ENCODE results near the gene TMEM151B.

The TMEM151B gene

DNA sequence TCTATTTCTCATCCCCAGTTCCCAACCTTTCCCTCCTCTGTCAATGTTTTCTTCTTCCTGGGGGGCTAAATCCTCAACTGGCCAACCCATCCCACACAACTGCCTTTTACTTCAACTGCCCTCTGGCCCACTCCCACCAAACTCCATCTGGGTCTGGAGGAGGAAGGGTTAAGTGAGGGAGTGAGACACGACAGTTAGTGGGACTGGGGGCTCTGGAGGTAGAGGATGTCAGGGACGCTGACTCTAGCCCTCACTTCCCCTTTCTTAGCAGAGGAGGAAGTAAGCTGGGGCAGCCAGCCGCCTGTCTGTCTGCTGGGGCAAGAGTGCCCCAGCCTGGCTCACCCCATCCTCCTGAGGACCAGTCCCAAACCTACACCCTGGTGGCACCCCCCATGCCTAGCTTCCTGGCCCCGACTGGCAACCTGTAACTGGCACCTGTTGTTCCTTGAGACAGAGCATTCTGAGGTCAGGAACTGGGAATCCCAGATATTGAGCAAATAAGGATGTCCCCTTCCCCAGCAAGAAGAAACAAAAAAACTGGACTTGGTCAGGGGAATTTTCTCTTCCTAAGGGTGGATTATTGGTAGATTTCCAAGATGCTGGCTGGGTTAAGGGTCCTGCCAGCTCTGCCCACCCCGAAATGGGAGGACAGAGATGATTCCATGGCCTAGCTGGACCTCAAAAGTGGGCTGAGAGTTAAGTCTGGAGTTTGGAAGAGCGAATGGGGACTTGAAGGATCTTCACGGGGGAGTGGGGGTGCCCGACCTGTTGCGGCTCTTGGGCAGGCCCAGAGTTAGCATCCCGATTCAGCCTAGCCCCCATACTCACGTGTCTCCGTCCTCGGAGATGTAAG lies 5.9 kb upstream of the TMEM151B start:
- no peak for DNase-seq (ENCODE audit: low spot score)

DNA sequence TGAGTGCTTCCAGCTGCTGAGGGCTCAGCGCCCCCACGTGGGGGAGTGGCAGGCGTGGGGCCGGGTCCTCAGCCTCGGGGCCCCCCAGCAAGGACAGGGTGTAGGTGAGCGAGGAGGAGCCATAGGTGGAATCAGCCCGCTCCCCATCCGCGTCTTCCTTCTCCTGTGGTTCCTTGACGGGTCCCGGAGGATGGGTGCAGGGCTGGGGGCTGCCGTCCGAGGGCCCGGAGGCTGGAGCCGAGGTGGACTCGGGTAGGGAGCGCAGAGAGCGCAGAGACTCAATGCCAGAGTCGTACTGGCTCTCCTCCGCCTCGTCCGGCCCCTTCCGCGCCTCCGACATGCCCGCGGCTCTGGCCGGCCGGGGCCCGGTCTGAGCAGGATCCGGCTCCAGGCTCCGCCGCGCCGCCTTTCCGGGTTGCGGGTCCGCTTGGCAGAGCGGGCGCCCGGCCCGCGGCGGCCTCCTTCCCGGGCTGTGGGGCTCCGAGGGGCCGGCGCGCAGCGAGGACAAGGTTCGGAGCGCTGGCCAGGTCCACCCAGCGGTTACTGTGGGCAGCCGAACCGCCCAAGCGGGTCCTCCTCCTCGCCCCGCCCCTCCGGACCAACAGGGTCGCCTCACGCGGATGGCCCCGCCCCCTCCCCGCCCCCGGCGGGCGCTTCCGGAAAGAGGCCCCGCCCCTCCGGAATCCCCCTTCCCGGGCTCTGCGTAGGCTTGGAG lies 5.1 kb upstream of the TMEM151B start, which contains the start of gene NFKBIE:
Gene NFKBIE (minus strand): TSS at position 545 of the 715 bp plus-strand sequence. CDS start 205 bp downstream, at position 340.
- DNase-seq (ENCODE audit: low spot score), result peak; percentile 96

DNA sequence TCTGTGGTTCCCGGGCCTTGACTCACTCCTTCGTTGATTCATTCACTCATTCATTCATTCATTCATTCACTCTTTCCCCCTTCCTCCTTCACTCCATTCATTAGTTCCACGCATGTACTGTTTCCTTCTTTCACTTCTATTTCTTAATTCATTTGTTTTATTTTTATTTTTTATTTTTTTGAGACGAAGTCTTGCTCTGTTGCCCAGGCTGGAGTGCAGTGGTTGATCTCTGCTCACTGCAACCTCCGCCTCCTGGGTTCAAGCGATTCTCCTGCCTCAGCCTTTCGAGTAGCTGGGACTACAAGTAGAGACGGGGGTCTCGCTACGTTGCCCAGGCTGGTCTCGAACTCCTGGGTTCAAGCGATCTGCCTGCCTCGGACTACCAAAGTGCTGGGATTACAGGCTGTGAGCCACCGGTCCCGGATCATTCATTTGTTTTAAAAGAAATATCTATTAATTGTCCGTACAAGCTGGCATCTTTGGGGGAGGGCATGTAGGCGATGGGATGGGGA lies 4.5 kb upstream of the TMEM151B start:
- no peak for DNase-seq (ENCODE audit: low spot score)

DNA sequence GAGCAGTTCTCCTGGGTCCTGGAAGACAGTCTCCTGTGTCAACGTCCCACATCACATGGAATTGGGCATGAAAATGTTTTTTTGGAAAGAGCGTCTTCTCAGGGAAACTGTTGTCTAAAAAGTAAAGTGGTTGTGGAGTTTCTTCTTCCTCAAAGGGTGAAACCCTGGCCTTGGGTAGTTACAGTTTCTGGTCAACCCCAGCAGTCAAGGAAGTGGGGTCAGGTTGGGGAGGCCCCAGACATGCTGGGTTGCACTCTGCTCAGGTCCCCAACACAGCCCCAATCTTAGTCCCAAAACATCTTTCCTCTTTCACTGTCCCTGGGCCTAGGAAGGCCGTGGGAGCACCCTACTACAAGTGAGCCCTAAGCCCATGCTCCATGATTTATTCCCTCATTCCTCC lies 3.9 kb upstream of the TMEM151B start:
- no peak for DNase-seq (ENCODE audit: low spot score)

DNA sequence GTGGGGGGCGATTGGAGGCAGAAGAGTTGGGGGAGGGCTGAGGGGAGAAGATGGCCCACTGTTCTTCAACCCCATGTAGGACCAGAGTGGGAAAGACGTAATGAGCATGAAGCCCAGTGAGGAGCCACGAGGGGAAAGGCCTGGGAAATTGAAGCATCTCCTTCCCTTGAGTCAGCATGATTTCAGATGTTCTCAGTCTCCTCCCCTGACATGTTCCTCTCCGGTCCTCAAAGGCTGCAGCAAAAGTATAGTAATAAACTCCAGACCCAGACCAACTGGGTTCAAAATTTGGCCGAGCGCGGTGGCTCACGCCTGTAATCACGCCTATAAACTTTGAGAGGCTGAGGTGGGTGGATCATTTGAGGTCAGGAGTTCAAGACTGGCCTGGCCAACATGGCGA lies 3.0 kb upstream of the TMEM151B start:
- no peak for DNase-seq (ENCODE audit: low spot score)

DNA sequence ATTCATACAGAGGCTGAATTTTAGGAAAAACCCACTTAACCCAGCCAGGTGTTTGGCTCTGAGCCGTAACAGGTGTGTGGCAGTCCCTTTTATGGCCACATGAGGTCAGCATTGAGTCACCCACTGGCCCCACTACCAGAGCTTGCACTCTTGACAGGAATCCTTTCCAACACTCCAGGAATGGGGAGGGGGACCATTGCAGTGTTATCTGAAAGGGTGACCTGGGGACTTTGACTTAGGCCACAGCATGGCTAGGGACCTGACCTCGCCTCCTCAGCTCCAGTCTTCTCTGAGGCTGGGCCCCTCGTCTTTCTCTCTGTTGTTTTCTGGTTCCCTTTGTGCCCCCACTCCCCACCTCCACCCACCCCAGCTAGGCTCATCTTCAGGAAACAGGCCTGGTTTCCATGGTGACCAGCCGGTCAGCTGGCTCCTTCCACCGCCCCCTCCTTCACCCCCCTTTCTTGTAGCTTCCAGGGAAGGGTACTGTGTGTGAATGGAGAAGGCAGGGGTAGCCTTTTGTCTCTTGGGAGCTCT lies 2.1 kb upstream of the TMEM151B start:
- peak; percentile 63 for DNase-seq (ENCODE audit: low spot score)

DNA sequence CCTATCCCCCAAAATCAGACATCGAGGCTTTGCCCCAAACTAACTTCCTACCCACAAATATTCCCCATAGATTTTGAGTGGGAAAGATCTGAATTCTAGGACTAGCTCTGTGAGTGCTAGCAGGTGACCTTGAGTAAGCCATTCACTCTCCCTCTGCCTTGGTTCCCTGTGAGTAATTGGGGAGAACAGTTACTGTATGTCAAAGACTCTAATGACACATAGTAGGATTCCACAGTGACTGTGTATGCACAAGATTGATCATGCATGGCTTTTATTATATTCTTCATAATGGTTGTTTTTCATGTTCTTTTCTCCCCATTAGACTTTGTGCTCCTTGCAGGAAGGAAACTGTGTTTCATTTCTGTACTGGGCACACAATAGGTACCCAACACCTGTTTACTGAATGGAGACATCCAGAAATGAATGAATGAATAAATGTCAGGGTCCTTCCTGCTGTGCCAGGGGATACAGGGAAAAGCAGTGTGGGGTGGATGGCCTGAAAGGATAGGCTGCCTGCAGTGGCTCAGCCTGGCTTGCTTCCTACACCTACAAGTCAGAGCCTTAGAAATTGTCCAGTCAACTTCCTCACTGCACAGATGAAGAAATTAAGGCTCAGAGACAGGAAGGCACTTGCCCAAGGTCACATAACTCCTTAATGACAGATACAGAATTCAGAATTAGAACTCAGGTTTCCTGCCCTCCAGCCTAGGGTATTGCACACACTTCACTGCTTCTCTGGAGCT lies 901 bp upstream of the TMEM151B start:
- no peak for DNase-seq (ENCODE audit: low spot score)

DNA sequence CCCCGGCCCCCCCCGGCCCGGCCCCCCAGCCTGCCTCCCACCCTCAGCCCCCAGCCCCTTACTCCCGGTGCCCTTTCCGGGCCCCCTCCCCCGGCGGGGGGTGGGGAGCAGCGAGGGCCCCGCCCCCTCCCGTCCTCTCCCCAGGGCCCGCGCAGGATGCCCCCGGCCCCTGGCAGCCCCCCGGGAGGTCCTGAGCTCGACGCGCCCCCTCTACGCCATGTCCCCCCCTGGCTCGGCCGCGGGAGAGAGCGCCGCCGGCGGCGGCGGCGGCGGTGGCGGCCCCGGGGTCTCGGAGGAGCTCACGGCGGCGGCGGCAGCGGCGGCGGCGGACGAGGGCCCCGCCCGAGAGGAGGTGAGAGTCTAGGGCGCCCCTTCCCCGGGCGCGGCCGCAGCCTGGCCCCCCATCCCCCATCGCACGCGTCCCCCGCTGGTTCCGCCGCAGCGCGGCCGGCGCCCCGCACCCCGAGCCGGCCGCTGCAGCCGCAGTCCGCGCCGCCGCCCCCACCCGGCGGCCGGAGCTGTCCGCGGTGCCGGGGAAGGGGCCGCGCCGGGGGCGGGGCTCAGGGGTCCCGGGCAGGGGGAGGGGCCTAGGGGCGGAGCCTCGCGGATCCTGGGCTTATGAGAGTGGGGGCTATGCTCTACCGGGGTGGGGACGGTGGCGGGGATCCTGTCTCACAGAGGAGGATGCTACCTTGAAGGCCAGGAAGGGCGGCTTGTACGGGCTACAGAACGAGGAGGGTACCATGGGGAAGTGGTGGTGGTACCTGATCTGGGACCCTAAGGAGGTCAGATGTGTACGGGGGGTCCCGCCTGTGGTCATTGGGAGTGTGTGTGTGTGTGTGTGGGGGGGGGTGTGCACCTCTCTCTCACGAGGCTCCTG lies 516 bp downstream of the TMEM151B start:
- no peak for DNase-seq (ENCODE audit: low spot score)

DNA sequence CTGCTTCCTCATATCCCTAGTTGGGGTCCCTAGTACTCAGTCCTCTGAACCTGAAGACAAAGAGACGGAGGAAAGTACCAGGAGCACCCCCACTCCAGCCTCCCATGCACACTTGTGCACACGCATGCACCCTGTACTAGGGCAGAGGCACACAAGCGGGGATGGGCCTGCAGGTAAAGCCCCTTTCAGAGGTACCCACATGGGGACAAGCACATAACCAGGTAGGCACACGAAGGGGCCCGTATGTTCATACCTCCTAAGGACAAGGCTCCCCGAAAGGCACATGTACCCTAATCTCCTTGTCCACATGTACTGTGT lies 1.1 kb downstream of the TMEM151B start:
- DNase-seq (ENCODE audit: low spot score), result no peak

DNA sequence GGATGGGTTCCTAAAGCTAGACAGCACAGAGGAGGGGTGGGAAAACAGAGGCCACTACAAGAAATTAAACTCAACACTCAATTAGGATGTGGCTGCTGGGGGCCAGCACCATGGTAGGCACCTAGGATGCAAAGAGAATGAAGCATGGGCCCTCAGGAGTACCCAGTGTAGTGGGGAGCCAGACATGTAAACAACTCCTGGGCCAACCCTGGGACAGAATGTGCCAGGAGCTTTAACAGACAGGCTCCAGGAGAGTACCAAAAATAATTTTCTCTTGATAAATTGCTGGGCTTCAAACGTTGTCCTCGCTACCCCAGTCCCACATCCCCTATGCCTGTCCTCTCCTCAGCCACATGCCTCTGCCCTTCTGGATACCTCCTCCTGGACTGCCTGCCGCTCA lies 1.7 kb downstream of the TMEM151B start:
- DNase-seq (ENCODE audit: low spot score), result no peak

DNA sequence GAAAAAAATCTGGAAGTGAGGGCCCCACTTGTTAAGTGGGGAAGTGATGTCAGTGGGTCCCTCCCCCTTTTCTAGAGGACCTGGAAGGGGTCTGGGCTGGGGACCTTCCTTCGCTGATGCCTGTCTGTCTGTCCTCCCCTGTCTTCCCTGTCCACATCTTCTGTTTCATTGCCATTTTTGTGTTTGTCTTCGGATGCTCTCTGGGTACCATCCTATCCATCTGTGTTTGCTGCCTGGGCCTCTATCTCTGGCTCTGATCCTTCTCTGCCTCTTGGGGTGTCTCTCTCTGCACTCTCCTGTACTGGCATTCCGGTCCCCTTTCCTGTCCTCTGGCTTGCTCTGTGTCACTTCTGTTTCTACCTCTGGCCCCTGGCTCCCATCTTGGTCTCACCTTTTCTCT lies 2.3 kb downstream of the TMEM151B start:
- no peak for DNase-seq (ENCODE audit: low spot score)

DNA sequence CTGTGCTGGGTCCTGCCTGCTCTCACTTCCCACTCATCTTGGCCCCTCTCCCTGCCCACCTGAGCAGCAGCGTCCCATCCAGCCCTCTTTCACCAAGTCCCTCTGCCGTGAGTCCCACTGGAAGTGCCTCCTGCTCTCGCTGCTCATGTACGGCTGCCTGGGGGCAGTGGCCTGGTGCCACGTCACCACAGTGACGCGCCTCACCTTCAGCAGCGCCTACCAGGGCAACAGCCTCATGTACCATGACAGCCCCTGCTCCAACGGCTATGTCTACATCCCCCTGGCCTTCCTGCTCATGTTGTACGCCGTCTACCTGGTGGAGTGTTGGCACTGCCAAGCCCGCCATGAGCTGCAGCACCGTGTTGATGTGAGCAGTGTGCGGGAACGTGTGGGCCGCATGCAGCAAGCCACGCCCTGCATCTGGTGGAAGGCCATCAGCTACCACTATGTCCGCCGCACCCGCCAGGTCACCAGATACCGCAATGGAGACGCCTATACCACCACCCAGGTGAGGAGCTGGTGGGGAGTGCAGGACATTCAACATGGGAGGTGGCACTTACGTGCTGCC lies 2.8 kb downstream of the TMEM151B start:
- no peak for DNase-seq (ENCODE audit: low spot score)

DNA sequence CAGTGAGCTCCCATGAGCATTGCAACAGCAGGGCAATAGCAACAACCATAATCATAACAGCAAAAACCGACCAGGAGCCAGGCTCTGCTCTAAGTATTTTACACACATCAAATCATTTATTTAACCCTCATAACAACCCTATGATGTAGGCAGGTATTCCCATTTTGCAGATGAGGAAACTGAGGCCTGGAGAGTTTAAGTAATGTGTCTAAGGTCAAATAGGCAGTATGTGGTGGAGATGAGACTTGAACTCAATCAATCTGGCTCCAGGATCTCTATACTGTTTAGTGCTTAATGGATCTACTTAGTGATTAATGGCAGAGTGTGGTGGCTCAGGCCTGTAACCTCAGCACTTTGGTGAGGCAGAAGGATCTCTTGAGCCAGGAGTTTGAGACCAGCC lies 3.4 kb downstream of the TMEM151B start:
- DNase-seq (ENCODE audit: low spot score), result no peak

DNA sequence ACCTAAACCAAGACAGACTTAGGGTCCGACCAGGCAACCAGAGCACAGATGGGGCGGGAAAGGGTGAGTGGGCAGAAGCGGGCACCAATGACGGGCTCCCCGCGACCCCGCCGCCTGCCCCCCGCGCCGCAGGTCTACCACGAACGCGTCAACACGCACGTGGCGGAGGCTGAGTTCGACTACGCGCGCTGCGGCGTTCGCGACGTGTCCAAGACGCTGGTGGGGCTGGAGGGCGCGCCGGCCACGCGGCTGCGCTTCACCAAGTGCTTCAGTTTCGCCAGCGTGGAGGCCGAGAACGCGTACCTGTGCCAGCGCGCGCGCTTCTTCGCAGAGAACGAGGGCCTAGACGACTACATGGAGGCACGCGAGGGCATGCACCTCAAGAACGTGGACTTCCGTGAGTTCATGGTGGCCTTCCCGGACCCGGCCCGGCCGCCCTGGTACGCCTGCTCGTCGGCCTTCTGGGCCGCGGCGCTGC lies 5.1 kb downstream of the TMEM151B start:
- DNase-seq (ENCODE audit: low spot score), result no peak

DNA sequence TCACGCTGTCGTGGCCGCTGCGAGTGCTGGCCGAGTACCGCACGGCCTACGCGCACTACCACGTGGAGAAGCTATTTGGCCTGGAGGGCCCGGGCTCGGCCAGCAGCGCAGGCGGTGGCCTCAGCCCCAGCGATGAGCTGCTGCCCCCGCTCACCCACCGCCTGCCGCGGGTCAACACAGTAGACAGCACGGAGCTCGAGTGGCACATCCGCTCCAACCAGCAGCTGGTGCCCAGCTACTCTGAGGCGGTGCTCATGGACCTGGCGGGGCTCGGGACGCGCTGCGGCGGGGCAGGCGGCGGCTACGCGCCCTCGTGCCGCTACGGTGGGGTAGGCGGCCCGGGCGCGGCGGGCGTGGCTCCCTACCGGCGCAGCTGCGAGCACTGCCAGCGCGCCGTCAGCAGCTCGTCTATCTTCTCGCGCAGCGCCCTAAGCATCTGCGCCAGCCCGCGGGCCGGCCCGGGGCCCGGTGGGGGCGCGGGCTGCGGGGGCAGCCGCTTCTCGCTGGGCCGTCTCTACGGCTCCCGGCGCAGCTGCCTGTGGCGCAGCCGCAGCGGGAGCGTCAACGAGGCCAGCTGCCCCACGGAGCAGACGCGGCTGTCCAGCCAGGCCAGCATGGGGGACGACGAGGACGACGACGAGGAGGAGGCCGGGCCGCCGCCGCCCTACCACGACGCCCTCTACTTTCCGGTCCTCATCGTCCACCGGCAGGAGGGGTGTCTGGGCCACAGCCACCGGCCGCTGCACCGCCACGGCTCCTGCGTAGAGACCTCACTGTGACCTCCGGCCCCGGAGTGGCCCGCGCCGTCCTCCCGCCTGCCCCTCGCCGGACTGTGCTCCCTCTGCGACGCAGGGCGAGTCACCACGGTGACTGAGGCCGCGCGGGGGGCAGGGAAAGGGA lies 5.7 kb downstream of the TMEM151B start:
- DNase-seq (ENCODE audit: low spot score), result peak; percentile 22

DNA sequence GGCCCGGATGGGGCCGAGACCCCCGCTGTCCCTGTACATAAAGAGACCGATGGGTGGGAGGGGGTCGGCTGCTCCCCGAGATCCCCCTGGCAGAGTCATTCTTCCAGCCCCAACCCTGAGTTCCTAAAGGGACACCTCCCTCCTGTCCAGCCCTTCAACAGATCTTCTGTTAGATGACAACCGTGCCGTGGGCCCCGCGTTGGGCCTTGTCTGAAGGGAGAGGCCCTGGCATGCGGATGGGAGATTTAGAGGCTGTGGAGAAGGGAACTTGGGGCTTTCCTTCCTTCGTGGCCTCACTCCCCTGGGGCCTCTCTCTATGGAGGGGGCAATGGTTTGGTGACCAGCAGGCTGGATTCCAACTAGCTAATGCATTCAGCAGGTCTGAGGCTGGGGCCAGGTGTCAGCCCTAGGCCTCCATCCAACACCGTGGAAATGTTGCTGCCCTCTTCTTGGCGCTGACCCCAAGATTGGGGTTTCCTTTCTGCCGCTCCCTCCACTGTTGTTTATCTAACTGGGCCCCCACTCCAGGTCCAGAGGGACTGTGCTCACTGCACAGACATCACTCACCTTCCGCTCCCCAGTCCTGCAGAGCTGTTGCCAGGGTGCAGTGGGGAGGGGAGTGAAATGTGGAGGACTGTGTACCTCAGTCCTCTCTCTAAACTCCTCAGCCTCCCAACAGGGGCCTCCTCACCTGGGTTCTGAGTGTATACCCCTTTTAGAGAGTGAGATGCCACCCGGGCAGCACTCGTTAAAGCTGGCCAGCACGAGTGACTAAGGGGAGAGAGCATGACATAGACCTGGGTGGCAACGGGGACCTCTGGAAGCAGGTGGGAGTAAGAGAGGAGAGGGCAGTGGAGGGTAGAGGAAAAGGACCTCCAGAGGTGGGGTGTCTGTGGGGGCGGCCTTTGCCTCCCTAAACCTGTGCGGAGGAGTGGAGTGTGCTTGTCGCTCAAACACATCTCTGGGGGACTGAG lies 6.7 kb downstream of the TMEM151B start:
- DNase-seq (ENCODE audit: low spot score), result no peak

DNA sequence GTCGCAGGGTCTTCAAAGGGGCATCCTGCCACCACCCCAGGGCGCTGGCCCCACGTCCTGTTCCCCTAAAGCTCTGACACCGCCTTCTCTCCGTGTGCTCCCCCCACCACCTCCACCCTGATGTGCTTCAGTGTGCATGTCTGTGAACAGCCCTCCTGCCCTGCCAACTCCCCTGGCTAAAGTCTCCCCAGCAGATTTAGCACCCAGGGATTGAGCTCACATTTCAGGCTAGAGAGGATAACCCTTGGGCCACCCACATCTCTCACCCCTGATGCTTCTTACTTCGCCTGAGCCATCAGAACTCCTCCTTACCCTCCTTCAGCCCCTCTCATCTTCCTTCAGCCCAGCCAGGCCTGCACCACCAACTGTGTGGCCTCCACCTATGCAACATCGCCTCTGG lies 7.5 kb downstream of the TMEM151B start:
- no peak for DNase-seq (ENCODE audit: low spot score)

DNA sequence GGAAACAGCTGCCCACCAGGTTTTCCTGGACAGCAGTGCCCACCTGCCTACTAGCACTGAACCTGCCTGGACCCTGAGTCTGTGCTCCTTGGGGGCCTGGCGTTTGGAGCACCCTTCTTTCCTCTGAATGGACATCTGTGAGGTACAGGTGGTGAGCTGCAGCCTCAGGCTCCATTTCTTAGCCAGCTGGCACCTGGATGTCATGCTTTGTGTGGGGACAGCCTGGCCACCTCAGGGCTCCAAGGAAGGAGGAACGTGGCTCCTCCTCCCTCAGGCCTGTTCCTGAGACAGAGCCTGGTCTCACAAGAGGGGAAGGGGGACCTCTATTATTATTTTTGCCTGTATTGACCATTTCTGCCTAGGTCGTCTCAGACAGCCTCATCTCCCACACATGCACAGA lies 8.1 kb downstream of the TMEM151B start:
- no peak for DNase-seq (ENCODE audit: low spot score)
